ENCODE measurements around the gene RADIL. TPM values are rescaled to one million over a fixed set of nuclear protein-coding genes. Genes with fewer than 3 reads are reported as not detected.

Gene RADIL
- total and polyA plus RNA-seq, 9 of the 15 experiments (the other 6 are each of a cell fraction or from before 2014, with no cell fraction given) = 0.06 to 8.1 (median 1.9) TPM; not detected in 1

DNA sequence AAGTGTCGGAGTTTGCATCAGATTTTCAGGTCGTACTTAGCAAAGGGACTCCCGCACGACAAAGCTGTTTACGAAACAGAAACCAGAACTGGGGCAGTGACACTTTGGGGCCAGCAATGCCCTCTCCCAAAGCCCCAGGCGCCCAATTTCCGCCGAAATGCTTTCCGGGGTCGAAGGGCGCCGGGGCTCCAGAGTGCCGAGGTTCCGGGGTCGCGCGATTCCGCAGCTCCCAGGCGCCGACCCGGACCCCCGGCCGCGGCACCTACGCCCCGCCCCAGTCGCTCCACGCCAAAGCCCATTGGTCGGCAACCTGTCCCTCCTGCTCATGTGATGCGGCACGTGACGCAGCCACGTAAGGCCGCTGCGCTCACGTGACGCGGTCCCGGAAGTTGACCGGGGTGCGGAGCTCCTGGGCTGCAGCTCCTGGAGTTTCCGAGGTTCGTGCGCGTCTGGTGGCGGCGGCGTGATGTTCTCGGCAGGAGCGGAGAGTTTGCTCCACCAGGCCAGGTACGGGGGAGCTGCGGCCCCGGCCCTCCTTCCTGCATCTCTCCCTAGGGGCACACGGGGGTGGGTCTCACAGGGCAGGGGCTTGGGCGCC lies 108.2 kb downstream of the RADIL start, which contains the start of gene AP5Z1 (continued):
- no peak for TF ChIP-seq KLF16 (IDR thresholded peaks at IDR 0.05)
- TF ChIP-seq EP400 (IDR thresholded peaks at IDR 0.05) = peak; percentile 91
- no peak for TF ChIP-seq ESRRB (CRISPR knock-in tag; IDR thresholded peaks at IDR 0.05; ENCODE audit: borderline replicate concordance)
- no peak for TF ChIP-seq ILF3 (IDR thresholded peaks at IDR 0.05; ENCODE audit: borderline replicate concordance)
- no peak for TF ChIP-seq ZBTB8A (IDR thresholded peaks at IDR 0.05; ENCODE audit: partially characterized antibody)
- no peak for TF ChIP-seq ZNF197 (CRISPR knock-in tag; IDR thresholded peaks at IDR 0.05; ENCODE audit: low read depth)
- TF ChIP-seq SMARCA4 (IDR thresholded peaks at IDR 0.05) = no peak
- no peak for TF ChIP-seq NFE2 (IDR thresholded peaks at IDR 0.05; ENCODE audit: low read depth)
- TF ChIP-seq, protein P1, sequence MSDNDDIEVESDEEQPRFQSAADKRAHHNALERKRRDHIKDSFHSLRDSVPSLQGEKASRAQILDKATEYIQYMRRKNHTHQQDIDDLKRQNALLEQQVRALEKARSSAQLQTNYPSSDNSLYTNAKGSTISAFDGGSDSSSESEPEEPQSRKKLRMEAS (CRISPR knock-in tag; IDR thresholded peaks at IDR 0.05) = peak; percentile 70
- TF ChIP-seq, protein P2, sequence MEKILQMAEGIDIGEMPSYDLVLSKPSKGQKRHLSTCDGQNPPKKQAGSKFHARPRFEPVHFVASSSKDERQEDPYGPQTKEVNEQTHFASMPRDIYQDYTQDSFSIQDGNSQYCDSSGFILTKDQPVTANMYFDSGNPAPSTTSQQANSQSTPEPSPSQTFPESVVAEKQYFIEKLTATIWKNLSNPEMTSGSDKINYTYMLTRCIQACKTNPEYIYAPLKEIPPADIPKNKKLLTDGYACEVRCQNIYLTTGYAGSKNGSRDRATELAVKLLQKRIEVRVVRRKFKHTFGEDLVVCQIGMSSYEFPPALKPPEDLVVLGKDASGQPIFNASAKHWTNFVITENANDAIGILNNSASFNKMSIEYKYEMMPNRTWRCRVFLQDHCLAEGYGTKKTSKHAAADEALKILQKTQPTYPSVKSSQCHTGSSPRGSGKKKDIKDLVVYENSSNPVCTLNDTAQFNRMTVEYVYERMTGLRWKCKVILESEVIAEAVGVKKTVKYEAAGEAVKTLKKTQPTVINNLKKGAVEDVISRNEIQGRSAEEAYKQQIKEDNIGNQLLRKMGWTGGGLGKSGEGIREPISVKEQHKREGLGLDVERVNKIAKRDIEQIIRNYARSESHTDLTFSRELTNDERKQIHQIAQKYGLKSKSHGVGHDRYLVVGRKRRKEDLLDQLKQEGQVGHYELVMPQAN (IDR thresholded peaks at IDR 0.05; ENCODE audit: borderline replicate concordance) = peak; percentile 98
- TF ChIP-seq TEAD4 (IDR thresholded peaks at IDR 0.05; ENCODE audit: low read length) = no peak
- no peak for TF ChIP-seq TEAD4 (CRISPR knock-in tag; IDR thresholded peaks at IDR 0.05; ENCODE audit: borderline replicate concordance)
- TF ChIP-seq CTBP1 (IDR thresholded peaks at IDR 0.05; ENCODE audit: borderline replicate concordance) = no peak
- TF ChIP-seq, protein P3, sequence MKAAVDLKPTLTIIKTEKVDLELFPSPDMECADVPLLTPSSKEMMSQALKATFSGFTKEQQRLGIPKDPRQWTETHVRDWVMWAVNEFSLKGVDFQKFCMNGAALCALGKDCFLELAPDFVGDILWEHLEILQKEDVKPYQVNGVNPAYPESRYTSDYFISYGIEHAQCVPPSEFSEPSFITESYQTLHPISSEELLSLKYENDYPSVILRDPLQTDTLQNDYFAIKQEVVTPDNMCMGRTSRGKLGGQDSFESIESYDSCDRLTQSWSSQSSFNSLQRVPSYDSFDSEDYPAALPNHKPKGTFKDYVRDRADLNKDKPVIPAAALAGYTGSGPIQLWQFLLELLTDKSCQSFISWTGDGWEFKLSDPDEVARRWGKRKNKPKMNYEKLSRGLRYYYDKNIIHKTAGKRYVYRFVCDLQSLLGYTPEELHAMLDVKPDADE (conservative IDR thresholded peaks at IDR 0.05; ENCODE audit: control insufficient read depth, low read depth, low read length) = peak; percentile 95
- TF ChIP-seq RBM34 (IDR thresholded peaks at IDR 0.05; ENCODE audit: borderline replicate concordance, insufficient read depth, low read length) = no peak
- TF ChIP-seq, protein P4, sequence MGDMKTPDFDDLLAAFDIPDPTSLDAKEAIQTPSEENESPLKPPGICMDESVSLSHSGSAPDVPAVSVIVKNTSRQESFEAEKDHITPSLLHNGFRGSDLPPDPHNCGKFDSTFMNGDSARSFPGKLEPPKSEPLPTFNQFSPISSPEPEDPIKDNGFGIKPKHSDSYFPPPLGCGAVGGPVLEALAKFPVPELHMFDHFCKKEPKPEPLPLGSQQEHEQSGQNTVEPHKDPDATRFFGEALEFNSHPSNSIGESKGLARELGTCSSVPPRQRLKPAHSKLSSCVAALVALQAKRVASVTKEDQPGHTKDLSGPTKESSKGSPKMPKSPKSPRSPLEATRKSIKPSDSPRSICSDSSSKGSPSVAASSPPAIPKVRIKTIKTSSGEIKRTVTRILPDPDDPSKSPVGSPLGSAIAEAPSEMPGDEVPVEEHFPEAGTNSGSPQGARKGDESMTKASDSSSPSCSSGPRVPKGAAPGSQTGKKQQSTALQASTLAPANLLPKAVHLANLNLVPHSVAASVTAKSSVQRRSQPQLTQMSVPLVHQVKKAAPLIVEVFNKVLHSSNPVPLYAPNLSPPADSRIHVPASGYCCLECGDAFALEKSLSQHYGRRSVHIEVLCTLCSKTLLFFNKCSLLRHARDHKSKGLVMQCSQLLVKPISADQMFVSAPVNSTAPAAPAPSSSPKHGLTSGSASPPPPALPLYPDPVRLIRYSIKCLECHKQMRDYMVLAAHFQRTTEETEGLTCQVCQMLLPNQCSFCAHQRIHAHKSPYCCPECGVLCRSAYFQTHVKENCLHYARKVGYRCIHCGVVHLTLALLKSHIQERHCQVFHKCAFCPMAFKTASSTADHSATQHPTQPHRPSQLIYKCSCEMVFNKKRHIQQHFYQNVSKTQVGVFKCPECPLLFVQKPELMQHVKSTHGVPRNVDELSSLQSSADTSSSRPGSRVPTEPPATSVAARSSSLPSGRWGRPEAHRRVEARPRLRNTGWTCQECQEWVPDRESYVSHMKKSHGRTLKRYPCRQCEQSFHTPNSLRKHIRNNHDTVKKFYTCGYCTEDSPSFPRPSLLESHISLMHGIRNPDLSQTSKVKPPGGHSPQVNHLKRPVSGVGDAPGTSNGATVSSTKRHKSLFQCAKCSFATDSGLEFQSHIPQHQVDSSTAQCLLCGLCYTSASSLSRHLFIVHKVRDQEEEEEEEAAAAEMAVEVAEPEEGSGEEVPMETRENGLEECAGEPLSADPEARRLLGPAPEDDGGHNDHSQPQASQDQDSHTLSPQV (IDR thresholded peaks at IDR 0.05) = no peak
- TF ChIP-seq NFATC3 (IDR thresholded peaks at IDR 0.05) = no peak
- peak; percentile 91 to 99; a peak in 3 of 4 replicates for TF ChIP-seq HDAC1 (IDR thresholded peaks at IDR 0.05)
- TF ChIP-seq RBBP5 (IDR thresholded peaks at IDR 0.05; ENCODE audit: borderline replicate concordance, insufficient read depth, low read length, poor library complexity, severe bottlenecking) = peak; percentile 88
- TF ChIP-seq SPI1 (IDR thresholded peaks at IDR 0.05; ENCODE audit: borderline replicate concordance, low read depth, low read length) = no peak
- TF ChIP-seq HDAC6 (IDR thresholded peaks at IDR 0.05; ENCODE audit: low read depth, low read length) = no peak
- no peak for TF ChIP-seq ZNF584 (CRISPR knock-in tag; IDR thresholded peaks at IDR 0.05; ENCODE audit: low read depth)
